GM12864 (cell line): ENCODE measurements around the gene CDHR2.

Source experiments
- DNase-seq: peaks from one replicate; pipeline ENCODE4 v3.0.0-alpha.2; 2011; ENCODE audit warnings: low read depth
- H3K4me3 ChIP-seq: 2 replicates; pipeline ENCODE4 v1.5.1; 2011; ENCODE audit warnings: mild to moderate bottlenecking, low read depth, low read length, control low read depth
- CTCF ChIP-seq: IDR thresholded peaks from 2 replicates; pipeline ENCODE4 v1.5.1; 2011; ENCODE audit warnings: low read depth, mild to moderate bottlenecking, moderate library complexity, low read length, control low read depth, inconsistent platforms; ENCODE audit errors: missing control alignments

The CDHR2 gene

GRCh38 chr5:176524138-176524537 is 25.0 kb upstream of the CDHR2 start:
- no peak for TF ChIP-seq CTCF
- DNase-seq = no peak
- H3K4me3 ChIP-seq = no peak overlapping the region

- H3K4me3 ChIP-seq = no peak overlapping the region
- DNase-seq = no peak
- TF ChIP-seq CTCF = no peak
Observed at GRCh38 chr5:176524987-176525386, 24.2 kb upstream of the CDHR2 start.

GRCh38 chr5:176525677-176526076 is 23.5 kb upstream of the CDHR2 start:
- no peak overlapping the region for H3K4me3 ChIP-seq
- DNase-seq = no peak
- TF ChIP-seq CTCF = no peak

- no peak for DNase-seq
- no peak overlapping the region for H3K4me3 ChIP-seq
- TF ChIP-seq CTCF = no peak
Observed at GRCh38 chr5:176526462-176526861, 22.7 kb upstream of the CDHR2 start.

- no peak for TF ChIP-seq CTCF
- no peak for DNase-seq
- H3K4me3 ChIP-seq = no peak overlapping the region
Observed at GRCh38 chr5:176527246-176528222, 21.6 kb upstream of the CDHR2 start.

GRCh38 chr5:176528301-176528700 is 20.8 kb upstream of the CDHR2 start:
- TF ChIP-seq CTCF = no peak
- H3K4me3 ChIP-seq = no peak overlapping the region
- DNase-seq = no peak

GRCh38 chr5:176528761-176529115 is 20.4 kb upstream of the CDHR2 start:
- no peak for DNase-seq
- no peak for TF ChIP-seq CTCF
- H3K4me3 ChIP-seq = no peak overlapping the region
